Amygdala (tissue), 56 donors: ENCODE measurements around the gene CFAP77.
A peak's percentile ranks its signal among the peaks of the same experiment; 100 is the strongest.

Experiments used
- DNase-seq, 56 donors: peaks; one replicate each; lab custom pipeline; 2025; lab: John Stamatoyannopoulos, UW

Gene CFAP77

DNA sequence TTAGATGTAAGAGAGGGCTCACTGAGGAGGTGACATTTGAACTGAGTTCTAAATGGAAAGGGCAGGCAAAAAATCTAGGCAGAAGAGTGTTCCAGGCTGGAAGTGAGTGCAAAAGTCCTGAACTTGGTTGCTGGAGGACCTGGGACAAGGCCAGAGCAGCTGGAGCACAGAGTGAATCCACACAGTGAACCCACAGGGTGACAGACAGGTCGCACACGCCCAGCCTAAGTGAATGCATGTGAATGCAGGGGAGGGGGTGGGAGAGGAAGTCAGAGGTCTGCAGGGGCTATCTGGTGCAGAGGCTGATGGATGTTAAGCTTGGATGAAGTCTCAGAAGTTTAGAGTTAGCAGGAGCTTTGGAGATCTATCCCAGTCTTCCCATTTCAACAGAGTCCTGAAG, 2.8 kb upstream of the CFAP77 start:
- no peak for DNase-seq

DNA sequence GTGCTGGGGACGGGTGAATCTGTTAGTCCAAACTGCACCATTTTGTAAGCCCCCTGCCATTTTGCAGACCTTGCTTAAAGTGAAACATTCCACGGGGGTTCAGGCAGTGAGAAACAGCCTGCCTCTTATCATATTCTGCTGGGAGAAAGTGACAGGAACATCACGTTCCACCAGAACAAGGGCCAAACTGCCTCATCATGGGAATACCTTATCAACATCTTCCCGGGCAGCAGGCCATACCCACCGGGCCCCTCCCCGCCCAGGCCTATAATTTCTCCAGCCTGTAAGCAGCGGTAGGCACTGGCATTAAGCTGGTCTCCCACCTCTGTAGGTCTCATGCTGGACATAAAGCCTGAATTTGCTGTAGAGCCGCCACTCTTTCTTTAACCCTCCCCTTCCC, 1.5 kb upstream of the CFAP77 start:
- DNase-seq, result no peak

DNA sequence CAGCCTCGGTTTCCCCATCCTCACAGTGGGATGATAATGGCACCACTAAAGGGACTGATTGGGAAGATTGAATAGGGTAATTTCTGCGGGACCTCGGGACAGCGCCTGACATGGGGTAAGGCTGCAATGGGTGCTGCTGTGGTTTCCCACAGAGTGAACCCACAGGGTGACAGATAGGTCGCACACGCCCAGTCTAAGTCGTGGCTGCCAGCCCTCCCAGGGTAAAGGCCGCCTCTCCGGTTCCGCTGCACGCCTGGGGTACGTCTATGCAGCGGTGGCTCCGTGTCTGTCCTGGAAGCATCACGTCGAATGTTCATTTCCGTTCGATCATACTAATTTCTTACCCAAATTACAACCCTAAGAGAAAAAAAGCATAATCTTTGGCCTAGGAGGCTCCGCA, 631 bp downstream of the CFAP77 start:
- DNase-seq, result no peak

DNA sequence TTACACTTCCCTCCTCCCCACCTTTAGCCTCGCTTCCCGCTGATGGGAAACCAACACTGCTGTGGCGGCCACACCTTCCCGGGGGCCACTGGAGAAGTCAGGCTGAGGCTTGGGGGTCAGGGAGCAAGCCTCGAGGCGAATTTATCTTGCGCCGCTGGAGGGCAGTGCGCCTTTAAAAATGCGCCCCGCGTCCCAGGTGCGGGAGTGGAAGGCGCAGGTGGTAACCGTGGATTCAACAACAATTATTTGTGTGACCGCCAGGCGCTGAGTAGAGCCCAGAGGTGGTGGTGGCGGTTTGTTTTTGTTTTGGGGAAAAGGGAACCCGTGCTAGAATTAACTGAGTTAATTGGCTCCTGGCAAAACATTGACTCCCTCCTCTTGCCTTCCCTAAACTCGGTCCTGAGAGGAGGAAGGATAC, 1.1 kb downstream of the CFAP77 start:
- peak in 6 of 56 donors; percentile 1 to 27 (median 12) for DNase-seq

DNA sequence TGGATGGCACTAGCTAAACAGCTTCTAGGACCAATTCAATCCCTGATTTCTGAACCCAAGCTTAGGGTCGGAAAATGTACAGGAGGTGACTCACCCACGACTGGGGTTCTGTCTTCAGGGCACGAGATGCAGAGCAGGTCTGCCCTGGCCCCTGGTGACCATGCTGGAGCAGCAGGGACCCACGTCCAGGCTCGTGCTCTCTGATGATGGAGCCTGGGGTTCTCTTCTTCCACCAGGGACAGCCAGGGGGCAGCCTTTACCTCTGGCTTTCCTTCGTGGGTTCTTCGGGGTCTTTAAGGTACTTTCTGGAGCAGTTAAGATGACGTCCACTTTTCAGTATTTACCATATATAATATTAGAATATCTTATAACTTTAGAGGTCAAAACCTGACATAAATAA, 2.1 kb downstream of the CFAP77 start:
- no peak for DNase-seq

DNA sequence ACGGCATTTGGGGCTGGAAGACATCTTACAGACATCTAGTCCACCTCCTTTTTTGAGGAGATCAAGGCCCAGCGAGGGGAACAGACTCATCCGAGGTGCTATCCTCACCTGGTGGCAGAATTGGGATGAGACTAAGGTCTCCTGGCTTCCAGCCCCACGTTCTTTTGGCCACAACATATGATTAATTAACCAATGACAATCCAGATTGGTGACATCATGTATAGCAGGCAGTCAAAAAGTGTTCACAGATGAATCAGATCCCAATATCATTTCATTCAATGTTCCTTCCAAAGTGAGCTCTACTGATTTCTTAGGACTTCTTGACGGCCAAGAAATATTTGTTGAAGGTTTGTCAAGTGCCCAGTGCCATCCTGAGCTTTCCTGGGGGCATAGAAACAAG, 3.9 kb downstream of the CFAP77 start:
- no peak for DNase-seq

DNA sequence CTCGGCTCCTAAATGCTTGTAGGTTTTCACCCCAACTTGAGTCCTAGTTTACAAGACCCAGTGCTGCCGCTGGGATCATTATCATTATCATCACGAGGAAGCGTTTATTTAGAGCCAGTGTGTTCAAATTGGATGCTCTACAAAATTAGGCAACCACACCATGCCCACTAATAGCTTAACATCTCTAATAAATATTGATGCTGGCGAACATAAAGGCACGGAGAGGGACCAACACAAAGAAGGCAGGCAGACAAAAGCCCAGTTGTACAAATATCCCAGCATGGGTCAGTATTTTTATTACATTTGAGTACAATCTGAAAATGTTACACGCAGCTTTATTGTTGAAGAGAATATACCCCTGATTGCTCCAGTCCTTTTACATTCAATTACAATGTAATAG, 4.7 kb downstream of the CFAP77 start:
- no peak for DNase-seq

DNA sequence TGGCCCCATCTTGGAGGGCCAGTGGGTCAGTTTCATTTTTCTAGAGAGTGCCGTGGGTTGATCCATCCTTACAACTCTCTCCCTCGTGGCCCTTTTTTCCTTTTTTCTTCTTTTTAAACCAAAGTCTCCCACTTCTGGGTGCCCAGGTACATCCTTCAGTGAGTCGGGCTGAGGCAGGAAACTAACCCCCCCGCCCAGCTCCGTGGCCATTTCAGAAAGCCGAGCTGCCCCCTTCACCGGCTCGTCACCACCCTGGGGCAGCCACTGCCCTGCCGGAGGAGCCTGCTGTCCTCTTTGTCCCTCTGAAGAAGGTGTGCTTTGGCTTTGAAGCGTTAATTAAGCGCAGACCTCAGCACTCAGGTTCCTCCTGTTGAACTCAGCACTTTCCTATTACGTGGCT, 5.2 kb downstream of the CFAP77 start:
- DNase-seq, result no peak

DNA sequence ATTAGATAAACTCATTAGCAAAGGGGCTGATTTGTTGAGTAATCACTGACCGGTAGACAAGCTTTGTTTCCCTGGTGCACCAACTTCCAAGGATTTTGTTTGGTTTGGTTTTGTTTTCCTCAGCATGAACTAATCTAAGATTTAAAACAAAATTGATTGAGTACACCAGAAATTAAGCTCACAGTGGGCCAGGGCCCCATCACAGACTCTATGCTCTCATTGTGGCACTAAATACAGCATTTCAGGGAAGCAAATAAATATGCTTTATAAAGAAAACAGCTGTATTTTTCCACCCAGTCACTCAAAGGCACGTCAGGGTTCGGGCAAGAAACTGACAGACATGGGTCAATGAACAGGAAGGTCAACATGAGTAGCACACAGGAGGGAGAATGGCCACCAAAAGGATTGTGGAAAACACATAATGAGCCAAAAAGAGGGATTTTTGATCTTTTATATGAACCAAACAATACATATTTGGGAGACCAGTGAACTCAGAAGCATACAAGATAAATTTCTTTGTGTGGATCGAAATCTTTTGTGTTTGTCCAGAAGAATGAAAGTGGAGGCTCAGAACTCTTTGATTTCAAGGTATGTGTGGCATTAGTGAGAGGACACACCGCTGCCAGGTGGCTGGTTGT, 8.8 kb downstream of the CFAP77 start:
- no peak for DNase-seq

DNA sequence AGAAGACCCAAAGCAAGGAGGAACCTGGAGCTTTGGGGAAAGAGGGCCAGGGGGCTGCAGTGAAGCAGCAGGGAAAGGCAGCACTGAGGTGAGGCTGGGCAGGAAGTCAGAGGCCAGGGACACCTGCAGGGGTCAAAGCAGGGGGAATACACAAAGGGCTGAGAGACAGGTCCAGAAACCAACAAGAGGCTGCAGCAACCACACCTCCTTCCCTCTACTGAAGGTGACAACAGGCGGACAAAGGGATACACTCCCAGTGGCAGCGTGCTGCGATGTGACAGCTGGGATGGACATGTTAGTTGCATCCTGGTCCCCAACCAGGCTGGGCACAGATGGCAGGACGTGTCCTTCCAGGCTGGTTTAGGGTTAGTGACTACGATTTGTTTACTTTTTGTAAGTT, 12.6 kb downstream of the CFAP77 start:
- DNase-seq, result no peak

DNA sequence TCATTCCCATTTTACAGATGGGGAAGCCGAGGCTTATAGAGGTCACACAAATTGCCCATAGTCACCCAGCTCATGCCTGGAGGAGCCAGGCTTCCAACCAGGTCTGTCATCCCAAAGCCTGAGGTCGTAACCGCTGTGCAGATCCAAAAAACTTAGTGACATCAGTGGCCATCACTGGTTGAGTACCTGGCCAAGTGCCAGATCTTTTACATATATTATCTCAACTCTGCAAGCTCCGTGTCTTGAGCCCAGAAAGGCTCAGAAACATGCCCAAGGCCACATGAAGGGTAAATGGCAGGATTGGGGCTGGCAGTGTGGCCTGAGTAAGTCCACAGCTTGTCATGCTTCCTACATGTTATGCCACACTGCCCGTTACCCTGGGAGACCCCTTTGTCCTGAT, 13.5 kb downstream of the CFAP77 start:
- DNase-seq, result no peak

DNA sequence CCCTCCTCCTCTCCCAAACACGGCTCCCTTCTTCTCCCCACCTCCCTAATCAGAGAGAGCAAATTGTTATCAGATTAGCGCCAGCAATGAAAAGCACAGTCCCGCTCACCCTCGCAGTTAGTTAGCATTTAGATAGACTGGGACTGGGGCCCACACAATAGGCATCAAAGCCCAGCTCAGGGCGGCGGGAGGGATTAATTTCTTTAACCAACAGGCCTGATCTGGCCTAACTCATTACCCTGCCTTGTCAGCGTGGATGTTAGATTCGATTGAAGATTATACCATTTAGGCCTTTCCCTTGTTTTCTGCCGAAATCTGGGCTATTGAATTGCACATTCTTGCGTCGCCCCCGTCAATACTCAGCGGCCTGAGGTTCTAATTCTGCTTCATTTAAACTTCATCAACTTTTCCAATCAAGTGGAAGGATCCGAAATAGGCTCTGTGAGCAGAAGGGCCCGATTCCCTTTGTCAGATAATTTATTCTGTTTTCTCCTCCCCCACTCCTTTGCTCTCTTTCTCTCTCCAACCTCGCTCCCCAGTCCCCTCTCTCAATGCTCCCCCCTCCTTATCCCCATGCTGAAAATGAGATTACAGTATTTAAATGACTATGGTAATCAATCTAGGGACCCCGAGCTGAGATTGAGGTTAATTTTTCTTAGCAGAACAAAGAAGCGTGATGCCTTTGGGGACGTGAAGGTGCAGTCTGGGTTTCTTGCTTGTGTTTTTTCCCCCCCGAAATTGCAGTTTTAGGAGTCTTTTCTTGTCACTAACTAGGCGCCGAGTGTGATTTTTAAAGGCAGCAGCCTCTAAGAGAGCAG, 15.1 kb downstream of the CFAP77 start:
- no peak for DNase-seq

DNA sequence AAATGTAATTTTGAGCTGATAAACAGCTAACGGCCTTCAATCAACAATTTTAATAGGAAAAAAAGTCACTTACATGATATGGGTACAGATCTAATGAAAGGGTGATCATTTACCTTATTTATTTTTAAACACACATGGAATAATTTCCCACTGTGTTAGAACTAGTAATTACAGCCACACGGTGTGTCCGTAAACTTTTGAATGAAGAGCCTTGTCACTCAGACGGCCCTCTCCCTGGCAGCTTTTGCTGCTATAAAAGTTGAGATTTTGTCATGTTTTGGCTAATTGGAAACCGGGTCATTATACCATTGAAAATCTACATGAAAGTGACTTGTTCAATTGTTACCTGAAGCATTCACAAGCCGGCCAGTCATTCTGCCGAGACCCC, 15.7 kb downstream of the CFAP77 start:
- DNase-seq, result no peak

DNA sequence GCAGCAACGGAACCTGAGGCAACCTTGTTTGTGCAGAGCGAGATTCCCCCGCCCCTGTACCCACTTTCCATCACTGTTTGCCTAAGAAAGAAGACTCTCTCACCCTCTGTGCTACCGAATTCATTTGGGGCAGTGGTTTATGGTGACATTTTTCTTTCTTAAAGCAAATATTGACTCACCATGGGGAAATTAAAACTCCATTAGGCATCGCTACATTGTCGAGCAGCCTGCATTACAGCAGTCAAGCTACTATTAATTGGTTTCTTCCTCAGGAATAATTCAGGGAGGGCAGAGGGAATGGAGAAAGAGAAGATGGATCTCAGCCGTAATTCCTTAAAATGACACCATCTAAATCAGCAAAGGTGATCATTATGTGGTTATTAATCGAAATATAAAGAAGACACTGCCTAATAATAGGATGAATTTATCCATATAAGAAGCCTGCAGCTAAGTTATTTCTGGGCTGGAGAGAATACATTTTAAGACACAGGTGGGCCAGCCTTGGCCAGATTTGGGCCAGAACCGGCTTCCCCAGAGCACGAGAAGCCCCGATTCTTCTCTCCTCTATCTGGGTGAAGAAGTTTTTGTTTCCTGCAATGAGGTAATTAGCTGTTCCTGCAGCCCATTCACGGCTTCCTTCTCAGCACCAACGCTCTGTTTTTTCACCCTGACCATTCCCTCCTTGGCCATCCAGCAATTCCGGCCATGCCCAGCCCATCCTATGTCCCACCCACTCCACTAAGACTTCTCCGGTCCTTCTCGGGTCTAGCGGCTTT, 16.8 kb downstream of the CFAP77 start:
- no peak for DNase-seq

DNA sequence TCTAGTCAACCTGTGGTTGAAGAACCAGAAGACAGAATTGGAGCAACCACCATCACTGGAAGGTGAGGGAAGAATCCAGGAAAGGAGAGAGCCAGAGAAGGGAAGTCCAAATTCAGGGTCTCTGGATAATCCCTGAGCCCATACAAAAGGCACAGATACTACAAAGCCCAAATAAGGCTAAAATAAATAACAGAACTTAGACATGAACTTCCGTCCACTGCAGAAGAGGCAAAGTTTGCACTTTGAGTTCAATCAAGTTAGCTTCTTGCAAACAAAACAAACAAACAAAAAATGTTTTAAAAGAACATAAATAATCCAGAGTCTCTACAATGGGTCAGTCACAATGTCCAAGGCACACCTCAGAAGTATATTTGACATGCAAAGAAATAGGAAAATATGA, 21.0 kb downstream of the CFAP77 start:
- no peak for DNase-seq

DNA sequence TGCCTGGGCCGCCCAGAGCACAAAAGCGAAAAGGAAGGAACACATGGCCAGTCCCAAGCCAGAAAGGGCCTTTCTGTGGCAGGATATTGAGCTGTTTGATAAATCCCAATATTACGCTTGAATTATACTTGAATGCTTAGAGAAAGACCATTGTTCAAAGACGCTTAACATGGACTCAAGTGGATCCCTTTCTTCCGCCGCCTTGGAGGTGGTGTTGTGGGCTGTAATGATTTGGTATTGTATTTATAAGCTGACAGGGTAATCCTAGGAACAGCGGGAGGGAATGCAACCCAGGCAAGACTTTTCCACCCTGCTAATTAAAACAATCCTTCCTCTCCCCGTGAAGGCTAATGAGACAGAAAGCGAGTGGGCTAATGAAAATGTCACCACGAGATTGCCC, 24.9 kb downstream of the CFAP77 start:
- DNase-seq, result no peak

DNA sequence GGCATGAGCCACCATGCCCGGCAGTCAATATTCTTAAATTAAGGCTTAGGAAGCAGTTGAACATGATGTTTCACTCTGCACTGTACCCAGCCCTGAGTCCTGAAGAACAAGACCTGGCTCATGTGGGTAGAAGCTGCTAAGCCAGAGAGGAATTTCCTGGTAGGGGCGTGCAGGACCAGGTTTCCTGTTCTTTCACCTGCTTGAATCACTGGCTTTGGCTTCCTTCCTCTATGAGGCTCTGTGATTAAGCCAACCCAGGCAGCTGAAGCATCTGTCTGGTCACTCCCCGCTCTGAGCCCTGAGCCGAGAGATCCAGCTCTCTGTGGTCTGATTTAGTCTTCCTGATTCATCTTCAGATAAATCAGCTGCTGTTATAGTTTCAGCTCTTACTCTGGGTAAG, 29.1 kb downstream of the CFAP77 start:
- no peak for DNase-seq

DNA sequence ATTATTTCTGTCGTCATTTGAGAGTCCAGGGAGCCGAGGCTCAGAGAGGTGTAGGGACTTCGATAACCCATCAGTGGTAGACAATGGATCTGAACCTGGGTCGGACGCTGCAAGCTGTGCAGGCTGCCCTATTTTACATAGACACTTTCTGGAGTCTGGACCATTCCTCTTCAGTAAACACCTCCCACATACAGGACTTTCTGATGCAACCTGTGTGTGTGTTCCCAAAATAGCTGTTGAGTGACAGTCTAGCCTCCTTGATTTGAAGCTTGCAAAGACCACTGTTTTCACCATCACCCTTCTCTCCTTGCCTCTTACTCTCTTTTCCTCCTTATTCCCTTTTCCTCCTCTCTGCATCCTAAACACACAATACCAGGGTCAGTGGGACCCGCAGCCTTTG, 30.7 kb downstream of the CFAP77 start:
- no peak for DNase-seq

DNA sequence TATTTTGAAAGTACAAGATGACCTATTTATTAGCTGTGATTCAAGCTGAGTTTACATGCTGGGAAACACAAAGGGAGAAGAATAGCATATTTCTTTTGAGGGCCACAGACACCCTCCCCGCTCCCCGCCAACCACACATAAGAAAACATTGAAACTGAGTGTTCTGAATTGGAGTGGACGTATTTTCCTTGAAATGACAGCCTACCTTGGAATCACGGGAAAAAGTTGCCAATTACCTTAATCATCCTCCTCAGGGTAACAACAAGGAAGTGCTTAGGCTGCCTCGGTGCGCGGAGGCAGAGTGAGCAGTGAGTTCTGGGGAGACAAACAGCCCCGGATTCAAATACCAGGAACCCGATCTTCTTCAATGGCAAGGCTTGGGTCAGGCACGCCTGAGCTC, 31.4 kb downstream of the CFAP77 start:
- DNase-seq, result no peak

DNA sequence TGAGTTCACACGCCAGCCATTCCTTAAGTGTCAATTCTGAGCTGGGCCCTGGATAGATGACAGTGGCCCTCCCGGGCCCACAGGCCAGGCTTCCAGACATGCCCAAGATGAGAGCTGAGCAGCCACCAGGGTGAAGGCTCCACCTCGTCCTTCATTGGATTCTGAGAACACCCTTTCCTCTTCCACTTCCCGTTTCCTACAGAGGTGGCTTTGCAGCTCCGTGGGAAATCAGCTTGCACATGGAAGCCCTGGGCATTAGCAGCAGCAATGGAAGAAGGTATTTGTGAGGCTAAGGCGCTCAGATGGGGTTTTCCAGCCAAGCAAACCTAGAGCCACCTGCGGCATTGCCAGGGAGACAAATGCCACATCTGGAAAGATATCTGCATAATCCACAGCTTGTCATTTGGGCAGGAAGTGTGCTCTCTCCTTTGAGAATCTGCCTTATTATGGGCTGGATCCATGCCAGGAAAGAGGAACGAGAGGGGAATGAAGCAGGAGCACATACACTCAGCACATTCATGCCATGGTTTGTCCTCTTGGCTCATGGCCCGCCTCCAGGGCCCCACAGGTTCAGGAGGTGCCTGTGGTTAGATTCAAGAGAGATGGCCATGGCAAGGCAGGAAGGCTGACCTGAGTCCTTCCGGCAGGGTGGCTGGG, 34.1 kb downstream of the CFAP77 start:
- DNase-seq, result no peak

DNA sequence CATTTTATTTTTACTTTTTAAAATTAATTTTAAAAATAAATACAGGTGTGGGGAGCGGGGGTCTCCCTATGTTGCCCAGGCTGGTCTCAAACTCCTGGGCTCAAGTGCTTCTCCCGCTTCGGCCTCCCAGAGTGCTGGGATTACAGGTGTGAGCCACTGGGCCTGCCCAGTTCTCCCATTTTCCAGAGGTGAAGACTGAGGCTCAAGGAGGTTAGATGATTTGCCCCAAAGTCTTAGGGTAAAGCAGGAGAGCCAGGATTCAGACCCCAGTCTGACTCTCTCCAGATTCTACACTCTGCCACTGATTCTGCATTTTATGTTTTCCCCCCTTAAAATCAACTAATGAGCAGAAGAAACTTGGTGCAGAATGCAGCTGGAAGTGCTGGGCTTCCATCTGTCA, 36.9 kb downstream of the CFAP77 start:
- DNase-seq, result no peak
